ENCODE data around the gene GET3.

DNA sequence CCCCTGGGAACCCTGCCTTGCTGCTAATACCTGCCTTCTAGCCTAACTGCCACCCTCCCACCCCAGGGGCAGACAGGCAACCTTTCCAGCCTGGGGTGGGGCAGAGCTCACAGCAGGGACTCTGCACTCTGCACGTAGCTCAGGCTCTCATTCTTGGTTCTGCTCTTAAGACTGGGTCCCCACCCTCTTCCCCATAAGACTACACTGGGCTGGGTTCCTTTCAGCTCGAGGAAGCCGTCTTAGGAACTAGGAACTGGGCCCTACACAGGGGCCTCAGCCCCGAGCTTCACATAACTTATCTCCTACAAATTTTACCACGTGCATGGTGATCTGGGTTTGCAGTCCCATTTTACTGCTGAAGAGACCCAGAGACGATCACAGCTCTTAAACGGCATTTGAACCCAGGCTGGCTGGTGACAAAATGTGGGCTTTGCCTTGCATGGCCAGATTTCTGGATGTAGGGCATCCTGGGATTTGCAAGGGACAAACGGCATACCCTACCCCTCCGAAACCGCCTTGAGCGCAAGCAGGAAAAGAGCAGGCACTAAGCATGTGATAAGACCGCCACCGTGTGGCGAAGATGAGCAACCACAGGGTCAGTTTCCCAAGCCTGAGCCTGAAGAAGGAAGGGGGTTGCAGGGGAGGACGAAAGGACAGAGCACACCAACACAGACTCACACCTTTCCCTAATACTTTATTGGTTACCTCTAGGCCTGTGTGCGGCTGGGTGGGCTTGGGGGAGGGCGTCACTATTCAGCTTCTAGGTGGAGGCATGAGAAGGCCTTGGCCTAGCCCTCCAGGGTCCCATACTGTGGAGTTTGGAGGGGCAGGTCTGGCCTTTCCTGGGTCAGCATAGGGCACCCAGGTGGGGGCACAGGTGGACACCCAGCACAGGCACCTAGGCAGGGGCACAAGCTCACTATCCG lies 59.1 kb downstream of the GET3 start:
- TF ChIP-seq CTCF (conservative IDR thresholded peaks at IDR 0.05) = peak; percentile 96
- TF ChIP-seq ZFX (IDR thresholded peaks at IDR 0.05) = no peak

Measured in C4-2B (cell line).